NCI-H1436 treated with DMSO at 0.1 percent for 48 hours (cell line): ENCODE data around the gene WNT5B.
A peak's percentile ranks its signal among the peaks of the same experiment; 100 is the strongest.

Experiments used
- DNase-seq: peaks from one replicate; lab custom pipeline; 2025; lab: John Stamatoyannopoulos, UW

The WNT5B gene

DNA sequence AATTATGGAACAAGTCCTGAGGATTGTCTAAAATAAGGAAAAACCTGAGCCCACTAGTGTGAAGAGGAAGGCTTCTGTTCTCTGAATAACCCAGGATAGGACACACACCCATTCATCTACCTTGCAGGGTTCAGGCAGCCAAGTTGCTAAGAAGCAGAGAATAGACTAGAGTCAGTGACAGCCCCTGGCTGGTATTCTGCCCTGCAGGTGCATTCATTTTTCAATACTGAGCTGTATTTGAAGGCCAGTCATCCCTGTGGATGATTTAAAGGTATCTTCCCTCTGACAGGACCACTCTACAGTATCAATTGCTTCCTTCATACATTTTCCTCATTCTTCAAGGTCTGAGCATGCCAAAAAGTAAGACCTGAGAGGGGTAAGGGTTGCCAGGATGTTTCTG, 22.9 kb downstream of the WNT5B start:
- no peak for DNase-seq

GRCh38 chr12:1655225-1655788, 26.3 kb downstream of the WNT5B start:
- no peak for DNase-seq

DNA sequence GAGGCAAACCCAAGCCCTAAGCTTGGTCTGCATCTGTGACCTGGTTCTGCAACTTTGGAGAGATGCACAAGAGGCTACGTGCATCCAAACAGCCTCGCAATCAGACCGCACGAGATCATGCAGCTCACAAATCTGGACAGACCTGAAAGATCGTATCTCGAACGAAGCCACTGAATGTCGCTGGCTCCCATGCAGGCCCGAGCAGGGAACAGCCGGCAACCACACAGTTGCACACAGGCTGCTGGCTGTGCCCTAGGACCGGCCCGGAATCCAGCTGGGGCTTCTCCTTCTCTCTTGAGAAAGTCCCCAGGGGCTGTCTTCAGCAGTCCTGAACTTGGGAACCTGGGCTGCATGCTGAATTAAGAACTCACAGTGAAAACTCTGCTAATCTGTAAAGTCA, 27.9 kb downstream of the WNT5B start:
- DNase-seq = no peak

- no peak for DNase-seq
Observed at GRCh38 chr12:1657688-1658087, 28.7 kb downstream of the WNT5B start.

DNA sequence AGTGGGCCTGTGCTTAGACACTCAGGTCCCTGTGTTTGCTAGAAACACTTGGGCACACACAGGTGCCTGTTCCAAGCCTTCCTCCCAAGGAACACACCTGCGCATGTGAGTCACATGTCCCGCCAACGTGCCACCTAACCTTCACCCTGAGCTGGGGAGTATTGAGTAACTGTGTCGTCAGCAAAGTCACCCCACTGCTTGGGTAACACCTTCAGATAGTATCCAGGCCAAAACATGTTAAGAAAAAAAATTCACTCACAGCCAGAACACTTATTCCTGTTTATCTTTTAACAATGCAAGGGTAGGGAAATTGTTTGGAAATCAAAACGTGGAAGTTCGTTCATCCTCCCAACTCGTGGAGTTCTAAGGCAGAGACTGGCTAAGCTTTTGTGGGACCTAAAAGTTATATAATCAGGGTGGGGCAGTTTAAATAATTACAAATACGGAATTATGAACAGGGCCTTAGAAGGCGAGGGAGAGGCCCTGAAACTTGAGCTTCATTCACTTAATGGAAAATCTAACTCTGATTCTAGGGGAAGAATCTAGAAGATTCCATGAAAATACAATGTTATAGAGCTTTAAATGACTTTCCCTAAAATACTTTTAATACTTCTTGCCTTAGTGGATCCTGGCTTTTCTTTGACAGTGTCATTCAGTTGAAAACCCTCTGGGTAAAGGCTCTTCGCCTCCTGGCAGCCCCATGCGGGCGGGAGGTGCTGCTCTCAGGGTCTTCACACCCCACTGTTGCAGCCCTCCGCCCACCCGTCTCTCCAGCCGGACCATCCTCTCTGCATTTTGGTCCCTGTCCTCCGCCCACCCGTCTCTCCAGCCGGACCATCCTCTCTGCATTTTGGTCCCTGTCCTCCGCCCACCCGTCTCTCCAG, 31.5 kb downstream of the WNT5B start:
- DNase-seq = no peak

GRCh38 chr12:1661553-1662335, 32.7 kb downstream of the WNT5B start:
- peak; percentile 36 for DNase-seq

DNA sequence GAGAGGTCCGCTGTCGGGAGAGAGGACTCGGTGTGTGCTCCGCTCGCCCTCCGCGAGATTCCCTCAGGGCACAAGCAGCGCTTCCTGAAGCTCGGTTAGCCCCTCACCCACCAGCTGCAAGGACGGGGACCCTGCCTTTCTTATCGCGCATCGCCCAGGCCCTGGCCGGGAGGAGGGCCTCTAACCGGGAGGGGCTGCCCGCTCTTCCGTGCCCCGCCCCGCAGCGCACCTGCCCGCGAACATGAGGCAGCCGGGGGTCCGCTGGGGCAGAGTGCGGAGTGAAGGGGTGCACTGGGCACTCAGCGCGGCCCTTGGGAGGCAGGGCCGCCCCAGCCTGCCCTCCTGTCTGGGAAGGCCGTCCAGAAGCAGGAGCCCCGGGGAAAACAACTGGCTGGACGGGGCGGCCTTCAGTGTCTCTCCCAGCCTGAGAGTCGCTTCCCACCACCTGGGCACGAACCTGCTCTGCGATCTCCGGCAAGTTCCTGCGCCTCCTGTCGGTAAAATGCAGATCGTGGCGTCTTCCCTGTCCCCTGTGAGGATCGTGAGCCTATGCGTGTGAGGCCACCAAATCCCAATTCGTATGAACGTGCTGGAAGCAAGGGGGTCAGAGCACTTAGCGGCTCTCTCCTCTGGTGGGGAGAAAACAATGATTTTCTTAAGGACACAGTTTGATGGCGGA, 33.9 kb downstream of the WNT5B start:
- no peak for DNase-seq

GRCh38 chr12:1663440-1664132, 34.6 kb downstream of the WNT5B start:
- no peak for DNase-seq

DNA sequence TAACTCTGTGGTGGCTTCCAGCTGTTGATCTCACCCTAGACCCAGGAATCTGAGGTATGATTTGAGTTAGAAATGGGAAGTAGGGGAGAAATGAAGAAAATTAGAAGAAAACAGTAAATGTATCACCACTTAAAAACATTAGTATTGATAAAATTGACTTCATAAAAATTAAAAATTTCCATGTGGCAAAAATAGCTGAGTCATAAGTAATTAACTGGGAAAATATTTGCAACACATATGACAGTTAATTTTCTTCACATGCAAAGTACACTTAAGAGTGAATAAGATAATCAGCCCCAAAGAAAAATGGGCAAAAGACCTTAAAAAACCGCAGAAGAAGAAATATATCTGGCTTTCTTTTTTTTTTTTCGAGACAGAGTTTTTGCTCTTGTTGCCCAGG, 36.3 kb downstream of the WNT5B start:
- no peak for DNase-seq

- DNase-seq = no peak
Observed at GRCh38 chr12:1666215-1666614, 37.2 kb downstream of the WNT5B start.

- DNase-seq = no peak
Observed at GRCh38 chr12:1666685-1667162, 37.7 kb downstream of the WNT5B start.

- DNase-seq = no peak
Observed at GRCh38 chr12:1668833-1669543, 40.0 kb downstream of the WNT5B start.

- DNase-seq = no peak
Observed at GRCh38 chr12:1670358-1671268, 41.6 kb downstream of the WNT5B start.

DNA sequence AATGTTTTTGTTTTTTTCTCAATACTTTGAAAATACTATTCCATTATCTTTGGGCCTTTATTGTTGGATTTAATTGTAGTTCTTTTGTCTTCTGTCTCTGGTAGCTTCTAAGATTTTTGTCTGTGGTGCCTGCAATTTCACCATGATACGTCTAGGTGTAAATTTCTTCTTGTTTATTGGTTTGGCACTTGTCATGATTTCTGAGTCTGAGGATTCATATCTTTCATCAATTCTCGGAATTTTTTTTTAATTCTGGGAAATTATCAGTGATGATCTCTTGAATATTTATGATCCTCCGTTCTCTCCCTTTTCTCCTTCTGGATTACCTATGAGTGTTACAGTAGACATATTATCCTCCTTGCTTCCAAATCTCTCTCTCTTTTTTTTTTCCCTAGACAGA, 47.0 kb downstream of the WNT5B start:
- DNase-seq = no peak

DNA sequence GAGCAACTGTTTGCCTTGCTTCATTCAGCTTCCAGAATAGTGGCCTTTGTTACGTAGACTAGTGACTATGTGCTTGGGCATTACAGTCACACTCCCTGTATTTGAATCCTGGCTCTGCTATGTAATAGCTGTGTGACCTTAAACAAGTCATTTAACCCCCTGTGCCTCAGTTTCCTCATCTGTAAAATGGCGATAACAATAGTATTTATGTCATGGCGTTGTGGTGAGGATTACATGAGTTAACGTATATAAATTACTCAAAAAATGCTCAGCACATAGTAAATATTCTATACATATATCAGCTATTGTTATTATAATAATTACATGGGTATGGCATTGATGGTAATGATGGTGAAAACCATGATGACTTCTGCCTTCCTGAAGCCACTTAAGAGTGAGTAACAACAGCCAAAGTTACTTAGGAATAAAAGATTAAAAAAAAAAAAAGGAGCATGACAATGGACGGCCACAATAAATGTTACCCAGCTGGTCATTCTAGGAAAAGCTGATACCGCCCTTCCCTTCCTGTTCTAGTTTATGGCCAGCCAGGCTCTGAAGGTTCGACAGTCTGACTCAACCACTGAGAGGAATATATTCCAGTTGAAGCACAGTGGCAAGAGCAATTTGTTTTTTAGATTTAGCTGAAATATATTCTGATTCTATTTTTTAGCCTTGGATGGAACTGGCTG, 51.9 kb downstream of the WNT5B start:
- no peak for DNase-seq

- no peak for DNase-seq
Observed at GRCh38 chr12:1681493-1681807, 52.4 kb downstream of the WNT5B start.

GRCh38 chr12:1688086-1688710, 59.2 kb downstream of the WNT5B start:
- DNase-seq = no peak

- peak; percentile 72 for DNase-seq
Observed at GRCh38 chr12:1690578-1691122, 61.6 kb downstream of the WNT5B start, which contains the start of gene ADIPOR2. TSS of gene ADIPOR2 (plus strand) at chr12:1691070. CDS start at chr12:1754344, 63,274 bp downstream.
